GM21367 (cell line): ENCODE measurements around the gene FBXW8.

Experiments used
- ATAC-seq: cut with Tn5 transposase; IDR thresholded peaks from one replicate; pipeline ENCODE4 v1.9.1; 2021; ENCODE audit not compliant: unreplicated experiment

FBXW8 gene

GRCh38 chr12:117018276-117018675 lies 107.5 kb downstream of the FBXW8 start:
- no peak for ATAC-seq

- ATAC-seq, result no peak
Measured at GRCh38 chr12:117018685-117019084, 107.9 kb downstream of the FBXW8 start.

- no peak for ATAC-seq
Measured at GRCh38 chr12:117019866-117020265, 109.1 kb downstream of the FBXW8 start.

GRCh38 chr12:117020536-117021220 lies 109.9 kb downstream of the FBXW8 start:
- no peak for ATAC-seq

- ATAC-seq, result no peak
Measured at GRCh38 chr12:117022465-117022864, 111.7 kb downstream of the FBXW8 start.

GRCh38 chr12:117023998-117024960 lies 113.5 kb downstream of the FBXW8 start:
- ATAC-seq, result no peak

GRCh38 chr12:117024961-117025480 lies 114.3 kb downstream of the FBXW8 start:
- no peak for ATAC-seq

GRCh38 chr12:117025481-117026151 lies 114.9 kb downstream of the FBXW8 start:
- ATAC-seq, result no peak

GRCh38 chr12:117026343-117026742 lies 115.6 kb downstream of the FBXW8 start:
- ATAC-seq, result no peak

GRCh38 chr12:117026921-117027250 lies 116.1 kb downstream of the FBXW8 start:
- ATAC-seq, result no peak

- no peak for ATAC-seq
Measured at GRCh38 chr12:117027251-117028086, 116.7 kb downstream of the FBXW8 start.

- ATAC-seq, result no peak
Measured at GRCh38 chr12:117028254-117028653, 117.5 kb downstream of the FBXW8 start.

- ATAC-seq, result no peak
Measured at GRCh38 chr12:117030187-117030900, 119.6 kb downstream of the FBXW8 start.

- ATAC-seq, result no peak
Measured at GRCh38 chr12:117031843-117032592, 121.3 kb downstream of the FBXW8 start.

- ATAC-seq, result no peak
Measured at GRCh38 chr12:117032593-117033381, 122.0 kb downstream of the FBXW8 start.

- no peak for ATAC-seq
Measured at GRCh38 chr12:117033382-117034221, 122.9 kb downstream of the FBXW8 start.

- no peak for ATAC-seq
Measured at GRCh38 chr12:117034249-117034648, 123.5 kb downstream of the FBXW8 start.
